Activated B cell treated with CpG ODN at 0.5 μM for 24 hours (primary cell): ENCODE data around the gene ACCSL. TPM values are rescaled to one million over a fixed set of nuclear protein-coding genes. Genes with fewer than 3 reads are reported as not detected.

Source experiments
- ATAC-seq: fragments of 200-7000 bp; cut with Tn5 transposase; one replicate; pipeline ENCODE4 v1.10.0; 2021; ENCODE audit warnings: low read depth, mild to moderate bottlenecking, moderate library complexity
- CTCF ChIA-PET: fragments of 350-600 bp; sonication (Branson Sonifier 250); formaldehyde crosslinking; loops from one replicate; lab custom pipeline; 2021; ENCODE audit warnings: antibody characterized with exemption; lab: Charles Lee
- POLR2A ChIA-PET: fragments of 350-600 bp; sonication (Branson Sonifier 250); formaldehyde crosslinking; loops from one replicate; lab custom pipeline; 2021; ENCODE audit warnings: antibody characterized with exemption; lab: Charles Lee
- DNase-seq: peaks from one replicate; pipeline ENCODE4 v3.0.0; 2022
- H3K27ac Mint-ChIP-seq: one replicate; pipeline ENCODE4 v1.8.0; 2020; ENCODE audit warnings: mixed read lengths
- H3K27me3 Mint-ChIP-seq: one replicate; pipeline ENCODE4 v1.8.0; 2021; ENCODE audit warnings: mixed read lengths
- H3K36me3 Mint-ChIP-seq: one replicate; pipeline ENCODE4 v1.8.0; 2021; ENCODE audit warnings: low read depth, mixed read lengths
- H3K4me1 Mint-ChIP-seq: one replicate; pipeline ENCODE4 v1.8.0; 2021; ENCODE audit warnings: mixed read lengths
- H3K4me3 Mint-ChIP-seq: one replicate; pipeline ENCODE4 v1.8.0; 2020; ENCODE audit warnings: mild to moderate bottlenecking, mixed read lengths
- H3K9me3 Mint-ChIP-seq: one replicate; pipeline ENCODE4 v1.8.0; 2020; ENCODE audit warnings: mixed read lengths
- CTCF ChIP-seq: fragments of 200-600 bp; IDR thresholded peaks from one replicate; pipeline ENCODE4 v1.8.0; 2022; ENCODE audit warnings: antibody characterized with exemption, mild to moderate bottlenecking
- intact Hi-C: fragments of 100-400 bp; cut with micrococcal nuclease; formaldehyde crosslinking; loops from one replicate; pipeline ENCODE4 v1.15.1; 2024
- total RNA-seq: library from RNA; stranded (reverse); gene quantifications from 2 replicates; pipeline ENCODE4 v1.2.3, GENCODE V29; 2022

Gene ACCSL
- total RNA-seq, 1 donor from 2014 or later = not detected

GRCh38 chr11:44033411-44033850, 14.3 kb upstream of the ACCSL start:
- TF ChIP-seq CTCF = no peak
- Mint-ChIP-seq H3K27ac (no peak overlapping the region), H3K36me3 (no peaks in the 10 kb centered on the region), H3K4me1 (no peaks in the 10 kb centered on the region), H3K27me3 (peaks cover 27% of the 10 kb centered on the region), H3K4me3 (no peak overlapping the region), H3K9me3 (no peaks in the 10 kb centered on the region)
- intact Hi-C loops = no loop called here
- no peak for ATAC-seq
- POLR2A ChIA-PET = no interaction called here
- CTCF ChIA-PET = no interaction called here
- no peak for DNase-seq

DNA sequence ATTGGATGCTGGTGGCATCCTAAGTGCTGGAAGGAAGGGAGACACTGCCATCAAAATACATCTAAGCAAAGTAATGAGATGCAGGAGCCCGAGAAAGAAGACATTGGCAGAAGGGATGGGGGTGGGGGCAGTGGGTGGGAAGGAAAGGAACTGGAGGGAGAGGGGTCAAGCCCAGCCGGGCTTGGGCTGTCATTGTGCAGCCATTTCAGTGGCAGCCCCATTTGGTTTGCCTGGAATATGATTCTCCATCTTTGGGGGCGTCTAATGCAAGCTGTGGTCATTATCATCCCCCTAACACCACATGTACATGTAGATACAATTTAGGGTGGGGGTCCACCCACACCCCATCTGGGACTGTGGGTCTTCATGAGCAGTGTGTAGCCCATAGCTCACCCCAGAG, 13.9 kb upstream of the ACCSL start:
- H3K4me3 Mint-ChIP-seq = no peak overlapping the region
- CTCF ChIA-PET = no interaction called here
- intact Hi-C loops = no loop called here

GRCh38 chr11:44034639-44035038, 13.1 kb upstream of the ACCSL start:
- no peak for ATAC-seq
- H3K4me1 Mint-ChIP-seq = no peaks in the 10 kb centered on the region
- H3K27me3 Mint-ChIP-seq = peaks cover 17% of the 10 kb centered on the region
- intact Hi-C loops = no loop called here
- no peaks in the 10 kb centered on the region for H3K9me3 Mint-ChIP-seq
- no peak for DNase-seq
- H3K36me3 Mint-ChIP-seq = no peaks in the 10 kb centered on the region
- H3K27ac Mint-ChIP-seq = no peak overlapping the region
- TF ChIP-seq CTCF = no peak
- ChIA-PET CTCF (no interaction called here), POLR2A (no interaction called here)
- no peak overlapping the region for H3K4me3 Mint-ChIP-seq

More for the DNA sequence above, 13.9 kb upstream of the ACCSL start:
- no peak for ATAC-seq
- no peaks in the 10 kb centered on the region for H3K4me1 Mint-ChIP-seq
- POLR2A ChIA-PET = no interaction called here
- TF ChIP-seq CTCF = no peak
- H3K27ac Mint-ChIP-seq = no peak overlapping the region
- peaks cover 25% of the 10 kb centered on the region for H3K27me3 Mint-ChIP-seq
- no peak for DNase-seq
- no peaks in the 10 kb centered on the region for H3K9me3 Mint-ChIP-seq
- H3K36me3 Mint-ChIP-seq = no peaks in the 10 kb centered on the region

- peaks cover 9% of the 10 kb centered on the region for H3K9me3 Mint-ChIP-seq
- POLR2A ChIA-PET = interaction anchor here (0.7 kb wide), 1 partner anchor 9 kb away, joined by 10 read pairs; no protein-coding TSS in a partner anchor
- H3K36me3 Mint-ChIP-seq = no peaks in the 10 kb centered on the region
- H3K27me3 Mint-ChIP-seq = peaks cover 5% of the 10 kb centered on the region
- no peak overlapping the region for H3K27ac Mint-ChIP-seq
- H3K4me1 Mint-ChIP-seq = no peaks in the 10 kb centered on the region
- TF ChIP-seq CTCF = no peak
- DNase-seq (no peak), ATAC-seq (no peak)
- H3K4me3 Mint-ChIP-seq = no peak overlapping the region
- CTCF ChIA-PET = interaction anchor here (0.6 kb wide), 1 partner anchor 14 kb away, joined by 3 read pairs; no protein-coding TSS in a partner anchor
- intact Hi-C loops = no loop called here
These were observed 10.7 kb upstream of the ACCSL start for GRCh38 chr11:44036811-44037657.

DNA sequence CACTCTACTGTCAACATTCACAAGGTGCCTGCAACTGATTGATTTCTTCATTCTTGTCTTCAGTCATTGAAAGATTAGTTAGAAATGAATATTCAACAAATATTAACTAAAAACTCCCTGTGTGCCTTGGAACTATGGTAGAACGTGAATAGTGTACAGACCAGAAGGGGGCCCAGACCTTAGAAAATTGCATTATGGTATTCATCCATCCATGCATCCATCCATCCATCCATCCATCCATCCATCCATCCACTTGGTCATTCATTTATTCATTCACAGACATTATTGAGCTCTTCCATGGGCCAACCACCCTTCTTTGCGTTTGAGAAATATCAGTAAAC, 10.2 kb upstream of the ACCSL start:
- no peaks in the 10 kb centered on the region for H3K36me3 Mint-ChIP-seq
- no peak for DNase-seq
- CTCF ChIA-PET = interaction anchor here (0.6 kb wide), 1 partner anchor 14 kb away, joined by 3 read pairs; no protein-coding TSS in a partner anchor
- ATAC-seq = no peak
- TF ChIP-seq CTCF = no peak
- H3K27me3 Mint-ChIP-seq = peaks cover 3% of the 10 kb centered on the region
- H3K27ac Mint-ChIP-seq = no peak overlapping the region
- POLR2A ChIA-PET = no interaction called here
- peaks cover 9% of the 10 kb centered on the region for H3K9me3 Mint-ChIP-seq
- H3K4me3 Mint-ChIP-seq = no peak overlapping the region
- no peaks in the 10 kb centered on the region for H3K4me1 Mint-ChIP-seq
- intact Hi-C loops = no loop called here
